Measurements from ENCODE around the gene LTO1. TPM values are rescaled to one million over a fixed set of nuclear protein-coding genes. Genes with fewer than 3 reads are reported as not detected.

Gene LTO1
- total RNA-seq, 6 experiments from 2014 or later, result 23.2 to 28.5 (median 25.6) TPM

DNA sequence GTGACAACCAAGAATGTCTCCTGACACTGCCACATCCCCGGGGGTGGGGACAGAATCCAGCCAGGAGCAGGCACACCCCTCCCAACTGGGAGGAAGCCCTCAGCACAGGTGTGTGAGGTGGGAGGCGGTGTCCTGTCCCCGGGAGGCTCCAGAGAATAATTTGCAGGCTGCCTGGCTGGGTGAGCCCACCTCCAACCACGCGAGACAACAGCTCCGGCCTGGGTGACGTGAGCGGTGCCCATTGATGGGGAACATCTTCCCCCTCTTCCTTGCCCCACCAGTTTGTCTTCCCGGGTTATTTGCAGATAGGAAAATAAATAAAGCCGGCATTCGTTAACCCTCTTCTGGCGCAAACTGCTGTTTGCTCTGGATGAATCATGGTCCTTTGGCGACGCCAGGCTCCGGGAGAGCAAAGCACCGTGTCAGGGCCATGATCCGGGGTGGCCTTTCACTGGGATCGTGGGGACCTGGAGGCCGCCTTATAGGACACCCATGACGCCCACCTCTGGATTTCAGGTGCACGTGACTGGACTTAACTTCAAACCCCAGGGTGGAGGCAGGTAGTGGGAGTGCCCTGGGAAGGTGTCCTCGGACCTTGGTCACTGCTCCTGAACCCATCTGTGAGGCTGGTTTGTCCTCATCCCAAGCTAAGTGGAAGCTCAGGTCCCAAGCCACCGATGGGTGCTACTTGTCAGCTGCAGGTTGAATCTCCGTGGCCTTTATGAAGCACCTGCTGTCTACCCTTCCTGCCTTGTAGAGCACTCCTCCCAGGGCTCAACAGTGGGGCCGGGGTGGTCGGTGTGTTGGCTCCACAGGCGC, 20.3 kb downstream of the LTO1 start:
- peaks cover 80% of the 10 kb centered on the region for H3K27me3 Mint-ChIP-seq (ENCODE audit: insufficient read depth)
- DNase-seq, result no peak
- H3K27ac Mint-ChIP-seq, result peak overlapping the region; percentile 64
- H3K36me3 Mint-ChIP-seq (ENCODE audit: low read depth), result peaks cover 23% of the 10 kb centered on the region
- peaks cover 27% of the 10 kb centered on the region for H3K9me3 Mint-ChIP-seq
- peaks cover 28% of the 10 kb centered on the region for H3K4me1 Mint-ChIP-seq (ENCODE audit: low read depth)
- H3K4me3 Mint-ChIP-seq, result peak overlapping the region; percentile 40; the same call in 1 of the 2 replicates
- TF ChIP-seq, protein P1, sequence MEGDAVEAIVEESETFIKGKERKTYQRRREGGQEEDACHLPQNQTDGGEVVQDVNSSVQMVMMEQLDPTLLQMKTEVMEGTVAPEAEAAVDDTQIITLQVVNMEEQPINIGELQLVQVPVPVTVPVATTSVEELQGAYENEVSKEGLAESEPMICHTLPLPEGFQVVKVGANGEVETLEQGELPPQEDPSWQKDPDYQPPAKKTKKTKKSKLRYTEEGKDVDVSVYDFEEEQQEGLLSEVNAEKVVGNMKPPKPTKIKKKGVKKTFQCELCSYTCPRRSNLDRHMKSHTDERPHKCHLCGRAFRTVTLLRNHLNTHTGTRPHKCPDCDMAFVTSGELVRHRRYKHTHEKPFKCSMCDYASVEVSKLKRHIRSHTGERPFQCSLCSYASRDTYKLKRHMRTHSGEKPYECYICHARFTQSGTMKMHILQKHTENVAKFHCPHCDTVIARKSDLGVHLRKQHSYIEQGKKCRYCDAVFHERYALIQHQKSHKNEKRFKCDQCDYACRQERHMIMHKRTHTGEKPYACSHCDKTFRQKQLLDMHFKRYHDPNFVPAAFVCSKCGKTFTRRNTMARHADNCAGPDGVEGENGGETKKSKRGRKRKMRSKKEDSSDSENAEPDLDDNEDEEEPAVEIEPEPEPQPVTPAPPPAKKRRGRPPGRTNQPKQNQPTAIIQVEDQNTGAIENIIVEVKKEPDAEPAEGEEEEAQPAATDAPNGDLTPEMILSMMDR (IDR thresholded peaks at IDR 0.05), result no peak

DNA sequence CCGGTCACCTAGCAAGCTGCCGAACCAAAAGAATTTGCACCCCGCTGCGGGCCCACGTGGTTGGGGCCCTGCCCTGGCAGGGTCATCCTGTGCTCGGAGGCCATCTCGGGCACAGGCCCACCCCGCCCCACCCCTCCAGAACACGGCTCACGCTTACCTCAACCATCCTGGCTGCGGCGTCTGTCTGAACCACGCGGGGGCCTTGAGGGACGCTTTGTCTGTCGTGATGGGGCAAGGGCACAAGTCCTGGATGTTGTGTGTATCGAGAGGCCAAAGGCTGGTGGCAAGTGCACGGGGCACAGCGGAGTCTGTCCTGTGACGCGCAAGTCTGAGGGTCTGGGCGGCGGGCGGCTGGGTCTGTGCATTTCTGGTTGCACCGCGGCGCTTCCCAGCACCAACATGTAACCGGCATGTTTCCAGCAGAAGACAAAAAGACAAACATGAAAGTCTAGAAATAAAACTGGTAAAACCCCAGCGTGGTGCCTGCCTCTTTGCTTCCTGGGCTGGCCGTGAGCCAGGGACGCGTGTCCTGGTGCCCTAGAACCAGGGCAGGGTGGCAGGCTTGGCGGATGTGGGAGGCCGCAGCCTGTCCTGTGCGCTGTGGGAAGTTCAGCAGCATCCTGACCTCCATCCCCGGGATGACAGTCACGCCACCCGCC, 21.0 kb downstream of the LTO1 start:
- Mint-ChIP-seq H3K4me3 (peak overlapping the region; percentile 40; the same call in 1 of the 2 replicates), H3K27me3 (ENCODE audit: insufficient read depth) (peaks cover 81% of the 10 kb centered on the region), H3K36me3 (ENCODE audit: low read depth) (peaks cover 28% of the 10 kb centered on the region), H3K4me1 (ENCODE audit: low read depth) (peaks cover 34% of the 10 kb centered on the region), H3K9me3 (peaks cover 32% of the 10 kb centered on the region), H3K27ac (peak overlapping the region; percentile 69)
- DNase-seq, result no peak
- TF ChIP-seq, protein P1 (IDR thresholded peaks at IDR 0.05), result no peak

DNA sequence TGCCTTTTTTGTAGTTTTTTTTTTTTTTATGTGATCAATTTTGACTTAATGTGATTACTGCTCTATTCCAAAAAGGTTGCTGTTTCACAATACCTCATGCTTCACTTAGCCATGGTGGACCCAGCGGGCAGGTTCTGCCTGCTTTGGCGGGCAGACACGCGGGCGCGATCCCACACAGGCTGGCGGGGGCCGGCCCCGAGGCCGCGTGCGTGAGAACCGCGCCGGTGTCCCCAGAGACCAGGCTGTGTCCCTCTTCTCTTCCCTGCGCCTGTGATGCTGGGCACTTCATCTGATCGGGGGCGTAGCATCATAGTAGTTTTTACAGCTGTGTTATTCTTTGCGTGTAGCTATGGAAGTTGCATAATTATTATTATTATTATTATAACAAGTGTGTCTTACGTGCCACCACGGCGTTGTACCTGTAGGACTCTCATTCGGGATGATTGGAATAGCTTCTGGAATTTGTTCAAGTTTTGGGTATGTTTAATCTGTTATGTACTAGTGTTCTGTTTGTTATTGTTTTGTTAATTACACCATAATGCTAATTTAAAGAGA, 21.7 kb downstream of the LTO1 start:
- no peak for DNase-seq
- TF ChIP-seq, protein P1 (IDR thresholded peaks at IDR 0.05), result no peak
- Mint-ChIP-seq H3K36me3 (ENCODE audit: low read depth) (peaks cover 31% of the 10 kb centered on the region), H3K27ac (peak overlapping the region; percentile 69), H3K9me3 (peaks cover 33% of the 10 kb centered on the region), H3K4me3 (peak overlapping the region; percentile 0; the same call in 1 of the 2 replicates), H3K4me1 (ENCODE audit: low read depth) (peaks cover 38% of the 10 kb centered on the region), H3K27me3 (ENCODE audit: insufficient read depth) (peaks cover 85% of the 10 kb centered on the region)

DNA sequence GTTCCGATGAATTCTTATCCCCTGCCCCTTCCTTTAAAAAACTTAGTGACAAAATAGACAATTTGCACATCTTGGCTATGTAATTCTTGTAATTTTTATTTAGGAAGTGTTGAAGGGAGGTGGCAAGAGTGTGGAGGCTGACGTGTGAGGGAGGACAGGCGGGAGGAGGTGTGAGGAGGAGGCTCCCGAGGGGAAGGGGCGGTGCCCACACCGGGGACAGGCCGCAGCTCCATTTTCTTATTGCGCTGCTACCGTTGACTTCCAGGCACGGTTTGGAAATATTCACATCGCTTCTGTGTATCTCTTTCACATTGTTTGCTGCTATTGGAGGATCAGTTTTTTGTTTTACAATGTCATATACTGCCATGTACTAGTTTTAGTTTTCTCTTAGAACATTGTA, 22.2 kb downstream of the LTO1 start:
- H3K4me1 Mint-ChIP-seq (ENCODE audit: low read depth), result peaks cover 43% of the 10 kb centered on the region
- H3K36me3 Mint-ChIP-seq (ENCODE audit: low read depth), result peaks cover 31% of the 10 kb centered on the region
- no peak for DNase-seq
- H3K4me3 Mint-ChIP-seq, result peak overlapping the region; percentile 0; the same call in 1 of the 2 replicates
- TF ChIP-seq, protein P1 (IDR thresholded peaks at IDR 0.05), result no peak
- peaks cover 86% of the 10 kb centered on the region for H3K27me3 Mint-ChIP-seq (ENCODE audit: insufficient read depth)
- peaks cover 33% of the 10 kb centered on the region for H3K9me3 Mint-ChIP-seq
- peak overlapping the region; percentile 69 for H3K27ac Mint-ChIP-seq

DNA sequence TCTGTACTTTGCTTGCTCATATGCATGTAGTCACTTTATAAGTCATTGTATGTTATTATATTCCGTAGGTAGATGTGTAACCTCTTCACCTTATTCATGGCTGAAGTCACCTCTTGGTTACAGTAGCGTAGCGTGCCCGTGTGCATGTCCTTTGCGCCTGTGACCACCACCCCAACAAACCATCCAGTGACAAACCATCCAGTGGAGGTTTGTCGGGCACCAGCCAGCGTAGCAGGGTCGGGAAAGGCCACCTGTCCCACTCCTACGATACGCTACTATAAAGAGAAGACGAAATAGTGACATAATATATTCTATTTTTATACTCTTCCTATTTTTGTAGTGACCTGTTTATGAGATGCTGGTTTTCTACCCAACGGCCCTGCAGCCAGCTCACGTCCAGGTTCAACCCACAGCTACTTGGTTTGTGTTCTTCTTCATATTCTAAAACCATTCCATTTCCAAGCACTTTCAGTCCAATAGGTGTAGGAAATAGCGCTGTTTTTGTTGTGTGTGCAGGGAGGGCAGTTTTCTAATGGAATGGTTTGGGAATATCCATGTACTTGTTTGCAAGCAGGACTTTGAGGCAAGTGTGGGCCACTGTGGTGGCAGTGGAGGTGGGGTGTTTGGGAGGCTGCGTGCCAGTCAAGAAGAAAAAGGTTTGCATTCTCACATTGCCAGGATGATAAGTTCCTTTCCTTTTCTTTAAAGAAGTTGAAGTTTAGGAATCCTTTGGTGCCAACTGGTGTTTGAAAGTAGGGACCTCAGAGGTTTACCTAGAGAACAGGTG, 23.1 kb downstream of the LTO1 start:
- H3K27ac Mint-ChIP-seq, result peak overlapping the region; percentile 69
- no peak for DNase-seq

More for the DNA sequence above, 23.1 kb downstream of the LTO1 start:
- Mint-ChIP-seq H3K4me1 (ENCODE audit: low read depth) (peaks cover 53% of the 10 kb centered on the region), H3K4me3 (peak overlapping the region; percentile 33), H3K36me3 (ENCODE audit: low read depth) (peaks cover 40% of the 10 kb centered on the region), H3K9me3 (peaks cover 29% of the 10 kb centered on the region), H3K27me3 (ENCODE audit: insufficient read depth) (peaks cover 86% of the 10 kb centered on the region)
- TF ChIP-seq, protein P1 (IDR thresholded peaks at IDR 0.05), result no peak
